Fibroblast of mammary gland (primary cell): ENCODE results near the gene CDC45.
"Not testable (repeated sequence)": the region's sequence is repeated elsewhere in the genome, so short reads cannot be mapped to it uniquely, and the experiment has no call there.

Source experiments
- DNase-seq: peaks from one replicate; pipeline ENCODE4 v3.0.0-alpha.2; 2010; ENCODE audit warnings: low read depth
- H3K4me3 ChIP-seq: 2 replicates; pipeline ENCODE4 v1.5.1; 2011; ENCODE audit warnings: low read depth, mild to moderate bottlenecking, low read length, moderate library complexity; ENCODE audit not compliant: control insufficient read depth
- TF ChIP-seq, protein P1 (sequence below): conservative IDR thresholded peaks from 2 replicates; pipeline ENCODE4 v1.5.1; 2011; ENCODE audit warnings: low read depth, low read length, inconsistent platforms; ENCODE audit not compliant: control insufficient read depth, insufficient read depth

Gene CDC45

GRCh38 chr22:19527321-19527721 lies 47.6 kb downstream of the CDC45 start:
- DNase-seq = no peak
- TF ChIP-seq, protein P1, sequence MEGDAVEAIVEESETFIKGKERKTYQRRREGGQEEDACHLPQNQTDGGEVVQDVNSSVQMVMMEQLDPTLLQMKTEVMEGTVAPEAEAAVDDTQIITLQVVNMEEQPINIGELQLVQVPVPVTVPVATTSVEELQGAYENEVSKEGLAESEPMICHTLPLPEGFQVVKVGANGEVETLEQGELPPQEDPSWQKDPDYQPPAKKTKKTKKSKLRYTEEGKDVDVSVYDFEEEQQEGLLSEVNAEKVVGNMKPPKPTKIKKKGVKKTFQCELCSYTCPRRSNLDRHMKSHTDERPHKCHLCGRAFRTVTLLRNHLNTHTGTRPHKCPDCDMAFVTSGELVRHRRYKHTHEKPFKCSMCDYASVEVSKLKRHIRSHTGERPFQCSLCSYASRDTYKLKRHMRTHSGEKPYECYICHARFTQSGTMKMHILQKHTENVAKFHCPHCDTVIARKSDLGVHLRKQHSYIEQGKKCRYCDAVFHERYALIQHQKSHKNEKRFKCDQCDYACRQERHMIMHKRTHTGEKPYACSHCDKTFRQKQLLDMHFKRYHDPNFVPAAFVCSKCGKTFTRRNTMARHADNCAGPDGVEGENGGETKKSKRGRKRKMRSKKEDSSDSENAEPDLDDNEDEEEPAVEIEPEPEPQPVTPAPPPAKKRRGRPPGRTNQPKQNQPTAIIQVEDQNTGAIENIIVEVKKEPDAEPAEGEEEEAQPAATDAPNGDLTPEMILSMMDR = no peak
- H3K4me3 ChIP-seq = no peak overlapping the region

GRCh38 chr22:19527861-19528417 lies 48.2 kb downstream of the CDC45 start:
- TF ChIP-seq, protein P1 = no peak
- H3K4me3 ChIP-seq = no peak overlapping the region
- DNase-seq = peak; percentile 37

DNA sequence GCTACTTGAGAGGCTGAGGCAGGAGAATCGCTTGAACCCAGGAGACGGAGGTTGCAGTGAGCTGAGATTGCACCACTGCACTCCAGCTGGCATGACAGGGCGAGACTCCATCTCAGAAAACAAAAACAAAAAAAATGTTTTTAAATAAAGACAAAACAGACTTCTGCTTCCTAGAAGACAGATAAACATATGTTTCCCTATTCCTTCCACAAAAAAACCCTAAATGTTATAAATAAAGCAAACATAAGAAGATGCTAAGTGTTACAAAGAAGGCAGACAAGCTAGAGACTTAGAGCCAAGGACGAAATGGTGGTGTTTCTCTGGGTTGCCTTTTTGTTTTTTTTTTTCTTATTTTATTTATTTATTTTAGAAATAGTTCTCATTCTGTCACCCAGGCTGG lies 50.1 kb downstream of the CDC45 start:
- no peak overlapping the region for H3K4me3 ChIP-seq
- TF ChIP-seq, protein P1 = no peak
- no peak for DNase-seq

DNA sequence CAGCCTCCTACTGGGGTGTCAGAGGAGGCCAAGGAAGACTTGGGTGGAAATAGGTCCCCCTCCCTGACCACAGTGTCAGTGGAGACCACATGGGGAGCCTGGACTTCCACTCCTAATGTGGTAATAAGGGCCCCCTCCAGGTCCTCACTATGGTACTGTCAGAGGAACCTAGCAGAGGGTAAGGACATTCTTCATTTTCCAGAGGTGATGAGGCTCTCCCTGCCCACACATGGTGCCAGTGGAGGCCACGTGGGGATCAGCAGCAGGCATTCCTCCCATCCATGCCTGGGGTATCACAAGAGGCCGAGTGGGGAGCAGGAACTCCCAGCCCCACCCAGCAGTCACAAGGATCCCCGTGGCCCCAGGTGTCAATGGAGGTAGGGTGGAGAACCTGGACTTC lies 51.0 kb downstream of the CDC45 start:
- DNase-seq = no peak
- TF ChIP-seq, protein P1 = no peak
- H3K4me3 ChIP-seq = no peak overlapping the region

DNA sequence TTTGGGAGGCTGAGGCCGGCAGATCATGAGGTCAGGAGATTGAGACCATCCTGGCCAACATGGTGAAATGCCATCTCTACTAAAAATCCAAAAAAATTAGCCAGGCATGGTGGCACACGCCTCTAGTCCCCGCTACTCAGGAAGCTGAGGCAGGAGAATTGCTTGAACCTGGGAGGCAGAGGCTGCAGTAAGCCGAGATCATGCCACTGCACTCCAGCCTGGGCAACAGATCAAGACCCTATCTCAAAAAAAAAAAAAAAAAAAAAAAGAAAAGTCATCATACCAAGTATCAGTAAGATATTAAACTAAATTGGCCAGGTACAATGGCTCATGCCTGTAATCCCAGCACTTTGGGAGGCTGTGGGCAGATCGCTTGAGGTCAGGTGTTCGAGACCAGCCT lies 51.6 kb downstream of the CDC45 start:
- not testable (repeated sequence) for DNase-seq, H3K4me3 ChIP-seq

DNA sequence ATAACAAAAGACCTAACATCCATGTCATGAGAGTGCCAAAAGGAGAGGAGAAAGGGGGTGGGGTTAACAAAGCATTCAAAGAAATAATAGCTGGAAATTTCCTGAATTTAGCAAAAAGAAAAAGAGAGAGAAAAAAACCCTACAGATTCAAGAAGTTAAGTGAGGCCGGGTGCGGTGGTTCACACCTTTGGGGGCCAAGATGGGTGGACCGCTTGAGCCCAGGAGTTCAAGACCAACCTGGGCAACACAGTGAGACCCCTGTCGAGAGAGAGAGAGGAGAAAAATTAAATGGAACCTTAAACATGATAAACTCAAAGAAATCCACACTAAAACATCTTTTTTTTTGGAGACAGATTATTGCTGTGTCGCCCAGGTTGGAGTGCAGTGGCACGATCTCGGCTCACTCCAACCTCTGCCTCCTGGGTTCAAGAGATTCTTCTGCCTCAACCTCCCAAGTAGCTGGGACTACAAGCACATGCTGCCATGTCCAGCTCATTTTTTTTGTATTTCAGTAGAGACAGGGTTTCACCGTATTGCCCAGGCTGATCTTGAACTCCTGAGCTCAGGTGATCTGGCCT lies 53.4 kb downstream of the CDC45 start:
- no peak overlapping the region for H3K4me3 ChIP-seq
- TF ChIP-seq, protein P1 = no peak
- DNase-seq = no peak

DNA sequence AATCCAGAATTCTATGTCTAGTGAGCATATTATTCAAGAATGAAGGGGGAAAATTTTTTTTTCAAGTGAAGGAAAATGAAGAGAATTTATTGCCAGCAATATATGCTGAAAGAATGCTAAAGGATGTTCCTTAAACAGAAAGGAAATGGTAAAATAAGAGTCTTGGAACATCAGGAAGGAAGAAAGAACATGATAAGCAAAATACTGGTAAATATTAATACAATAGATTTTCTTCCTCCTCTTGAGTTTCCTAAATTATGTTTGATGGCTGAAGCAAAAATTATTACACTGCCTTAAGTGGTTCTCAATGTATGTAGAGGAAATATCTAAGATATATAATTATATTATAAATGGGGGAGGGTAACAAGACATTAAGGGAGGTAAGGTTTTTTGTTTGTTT lies 54.1 kb downstream of the CDC45 start:
- DNase-seq = no peak
- TF ChIP-seq, protein P1 = no peak
- H3K4me3 ChIP-seq = no peak overlapping the region
